Breast epithelium (tissue), 3 donors: ENCODE data around the gene S100A7.

Experiments used
- CTCF ChIP-seq, 3 donors: fragments of 450-650 bp; IDR thresholded peaks; one replicate each; pipeline ENCODE4 v1.5.1; 2016 to 2017; ENCODE audit warnings: antibody characterized with exemption in 3 of 3, mild to moderate bottlenecking in 3 of 3, moderate library complexity in 3 of 3
- POLR2AphosphoS5 ChIP-seq, 3 donors: sonication (generic); formaldehyde crosslinking; IDR thresholded peaks; one replicate each; pipeline ENCODE4 v1.6.1; 2017; ENCODE audit warnings: antibody characterized with exemption in 3 of 3

GRCh38 chr1:153431928-153432327 lies 28.5 kb downstream of the S100A7 start:
- TF ChIP-seq CTCF (IDR thresholded peaks at IDR 0.05): no peak
- no peak for TF ChIP-seq POLR2AphosphoS5 (IDR thresholded peaks at IDR 0.05)
